Measurements from ENCODE around the gene TRIOBP. TPM values are rescaled to one million over a fixed set of nuclear protein-coding genes. Genes with fewer than 3 reads are reported as not detected.

Gene TRIOBP
- total RNA-seq, 2 donors from 2014 or later, result 74.7 to 82.2 TPM

DNA sequence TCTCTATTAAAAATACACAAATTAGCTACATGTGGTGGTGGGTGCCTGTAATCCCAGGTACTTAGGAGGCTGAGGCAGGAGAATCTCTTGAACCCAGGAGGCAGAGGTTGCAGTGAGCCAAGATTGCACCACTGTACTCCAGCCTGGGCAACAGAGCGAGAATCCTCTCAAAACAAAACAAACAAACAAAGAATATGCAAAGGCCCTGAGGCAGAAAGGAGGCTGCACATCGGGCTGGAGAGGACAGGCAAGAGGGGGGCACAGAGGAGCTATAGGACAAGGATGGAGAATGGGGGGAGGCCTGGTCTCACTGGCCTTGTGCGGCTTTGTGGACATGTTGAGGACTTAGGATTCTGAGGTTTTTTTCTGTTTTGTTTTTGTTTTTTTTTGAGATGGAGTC, 8.4 kb downstream of the TRIOBP start:
- no peaks in the 10 kb centered on the region for H3K4me1 Mint-ChIP-seq

GRCh38 chr22:37708580-37709444, 12.0 kb downstream of the TRIOBP start:
- Histone ChIP-seq H3K9me3 (ENCODE audit: control insufficient read depth, low read length) (no peaks in the 10 kb centered on the region), H3K9ac (ENCODE audit: extremely low read depth, low read length, poor library complexity, severe bottlenecking) (no peak overlapping the region), H3K27ac (ENCODE audit: low read depth, low read length) (no peak overlapping the region), H3K36me3 (ENCODE audit: control insufficient read depth, insufficient read depth, low read length) (peaks cover 46% of the 10 kb centered on the region), H3K4me1 (ENCODE audit: control insufficient read depth, insufficient read depth, low read length) (no peaks in the 10 kb centered on the region), H3K4me3 (ENCODE audit: low read length) (no peak overlapping the region), H3K27me3 (ENCODE audit: control insufficient read depth, insufficient read depth, low read length, poor library complexity, severe bottlenecking) (no peaks in the 10 kb centered on the region)
- H3K27ac Mint-ChIP-seq, result no peak overlapping the region
- H3K9me3 Mint-ChIP-seq, result no peaks in the 10 kb centered on the region
- H3K4me3 Mint-ChIP-seq, result no peak overlapping the region
- no peaks in the 10 kb centered on the region for H3K27me3 Mint-ChIP-seq (ENCODE audit: insufficient read depth)
- no peak for DNase-seq
- H3K4me1 Mint-ChIP-seq, result no peaks in the 10 kb centered on the region
- WGBS, 2 experiments (ENCODE audit: insufficient coverage in 1 of 2, insufficient read length in 1 of 2), result 95 to 96% methylated on average over 16 to 25 of the region's 25 CpGs
- TF ChIP-seq, protein P1, sequence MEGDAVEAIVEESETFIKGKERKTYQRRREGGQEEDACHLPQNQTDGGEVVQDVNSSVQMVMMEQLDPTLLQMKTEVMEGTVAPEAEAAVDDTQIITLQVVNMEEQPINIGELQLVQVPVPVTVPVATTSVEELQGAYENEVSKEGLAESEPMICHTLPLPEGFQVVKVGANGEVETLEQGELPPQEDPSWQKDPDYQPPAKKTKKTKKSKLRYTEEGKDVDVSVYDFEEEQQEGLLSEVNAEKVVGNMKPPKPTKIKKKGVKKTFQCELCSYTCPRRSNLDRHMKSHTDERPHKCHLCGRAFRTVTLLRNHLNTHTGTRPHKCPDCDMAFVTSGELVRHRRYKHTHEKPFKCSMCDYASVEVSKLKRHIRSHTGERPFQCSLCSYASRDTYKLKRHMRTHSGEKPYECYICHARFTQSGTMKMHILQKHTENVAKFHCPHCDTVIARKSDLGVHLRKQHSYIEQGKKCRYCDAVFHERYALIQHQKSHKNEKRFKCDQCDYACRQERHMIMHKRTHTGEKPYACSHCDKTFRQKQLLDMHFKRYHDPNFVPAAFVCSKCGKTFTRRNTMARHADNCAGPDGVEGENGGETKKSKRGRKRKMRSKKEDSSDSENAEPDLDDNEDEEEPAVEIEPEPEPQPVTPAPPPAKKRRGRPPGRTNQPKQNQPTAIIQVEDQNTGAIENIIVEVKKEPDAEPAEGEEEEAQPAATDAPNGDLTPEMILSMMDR (conservative IDR thresholded peaks at IDR 0.05), result no peak
- H3K36me3 Mint-ChIP-seq (ENCODE audit: low read depth), result peaks cover 59% of the 10 kb centered on the region

More for the DNA sequence above, 8.4 kb downstream of the TRIOBP start:
- peaks cover 55% of the 10 kb centered on the region for H3K36me3 Mint-ChIP-seq (ENCODE audit: low read depth)
- no peaks in the 10 kb centered on the region for H3K27me3 Mint-ChIP-seq (ENCODE audit: insufficient read depth)
- Histone ChIP-seq H3K27ac (ENCODE audit: low read depth, low read length) (no peak overlapping the region), H3K9ac (ENCODE audit: extremely low read depth, low read length, poor library complexity, severe bottlenecking) (no peak overlapping the region), H3K36me3 (ENCODE audit: control insufficient read depth, insufficient read depth, low read length) (peaks cover 59% of the 10 kb centered on the region), H3K4me1 (ENCODE audit: control insufficient read depth, insufficient read depth, low read length) (no peaks in the 10 kb centered on the region), H3K9me3 (ENCODE audit: control insufficient read depth, low read length) (no peaks in the 10 kb centered on the region), H3K4me3 (ENCODE audit: low read length) (no peak overlapping the region), H3K27me3 (ENCODE audit: control insufficient read depth, insufficient read depth, low read length, poor library complexity, severe bottlenecking) (no peaks in the 10 kb centered on the region)
- no peak overlapping the region for H3K4me3 Mint-ChIP-seq
- 80 to 97% methylated on average over 1 to 3 of the region's 3 CpGs for whole genome bisulfite sequencing, 2 experiments (ENCODE audit: insufficient coverage in 1 of 2, insufficient read length in 1 of 2)
- no peak overlapping the region for H3K27ac Mint-ChIP-seq
- DNase-seq, result no peak
- no peaks in the 10 kb centered on the region for H3K9me3 Mint-ChIP-seq
- TF ChIP-seq, protein P1 (conservative IDR thresholded peaks at IDR 0.05), result no peak

- H3K36me3 ChIP-seq (ENCODE audit: control insufficient read depth, insufficient read depth, low read length), result peaks cover 41% of the 10 kb centered on the region
- Mint-ChIP-seq H3K4me3 (no peak overlapping the region), H3K27ac (no peak overlapping the region), H3K9me3 (no peaks in the 10 kb centered on the region), H3K27me3 (ENCODE audit: insufficient read depth) (no peaks in the 10 kb centered on the region), H3K36me3 (ENCODE audit: low read depth) (peaks cover 57% of the 10 kb centered on the region), H3K4me1 (no peaks in the 10 kb centered on the region)
- H3K4me3 ChIP-seq (ENCODE audit: low read length), result no peak overlapping the region
- DNase-seq, result no peak
- no peak overlapping the region for H3K27ac ChIP-seq (ENCODE audit: low read depth, low read length)
- TF ChIP-seq, protein P1 (conservative IDR thresholded peaks at IDR 0.05), result no peak
- H3K4me1 ChIP-seq (ENCODE audit: control insufficient read depth, insufficient read depth, low read length), result no peaks in the 10 kb centered on the region
- H3K9me3 ChIP-seq (ENCODE audit: control insufficient read depth, low read length), result no peaks in the 10 kb centered on the region
- no peaks in the 10 kb centered on the region for H3K27me3 ChIP-seq (ENCODE audit: control insufficient read depth, insufficient read depth, low read length, poor library complexity, severe bottlenecking)
- no peak overlapping the region for H3K9ac ChIP-seq (ENCODE audit: extremely low read depth, low read length, poor library complexity, severe bottlenecking)
- 94% methylated on average over 15 of the region's 15 CpGs; no CpG with 5 or more reads in 1 of the 2 experiments for WGBS, 2 experiments (ENCODE audit: insufficient coverage in 1 of 2, insufficient read length in 1 of 2)
Measured at GRCh38 chr22:37709445-37709765, 12.6 kb downstream of the TRIOBP start.

Measured in endodermal cell (in vitro differentiated cells).